Parathyroid adenoma (tissue), 2 donors: ENCODE results near the gene AP3D1.

ENCODE experiments used
- H2AFZ ChIP-seq: fragments of 300-600 bp; sonication (generic); one replicate; pipeline ENCODE4 v1.7.0; 2017; ENCODE audit warnings: antibody characterized with exemption, mild to moderate bottlenecking
- H3K27ac ChIP-seq: fragments of 300-600 bp; sonication (generic); one replicate; pipeline ENCODE4 v1.7.0; 2017
- H3K27me3 ChIP-seq: fragments of 300-600 bp; sonication (generic); one replicate; pipeline ENCODE4 v1.7.0; 2017; ENCODE audit warnings: low read length; ENCODE audit not compliant: control insufficient read depth, insufficient read depth
- H3K36me3 ChIP-seq: fragments of 300-600 bp; sonication (generic); one replicate; pipeline ENCODE4 v1.7.0; 2017; ENCODE audit warnings: low read length; ENCODE audit not compliant: control insufficient read depth, insufficient read depth
- H3K4me1 ChIP-seq: fragments of 300-600 bp; sonication (generic); one replicate; pipeline ENCODE4 v1.7.0; 2017; ENCODE audit warnings: control low read depth
- H3K4me2 ChIP-seq: fragments of 300-600 bp; sonication (generic); one replicate; pipeline ENCODE4 v1.7.0; 2017; ENCODE audit warnings: low read length
- H3K4me3 ChIP-seq: fragments of 300-600 bp; sonication (generic); one replicate; pipeline ENCODE4 v1.7.0; 2017; ENCODE audit warnings: low read depth, low read length
- H3K79me2 ChIP-seq: fragments of 300-600 bp; sonication (generic); one replicate; pipeline ENCODE4 v1.7.0; 2017; ENCODE audit warnings: control low read depth
- H3K9ac ChIP-seq: fragments of 300-600 bp; sonication (generic); one replicate; pipeline ENCODE4 v1.7.0; 2017; ENCODE audit warnings: mild to moderate bottlenecking
- H3K9me3 ChIP-seq: fragments of 300-600 bp; sonication (generic); one replicate; pipeline ENCODE4 v1.7.0; 2017; ENCODE audit warnings: low read length; ENCODE audit not compliant: control insufficient read depth
- TF ChIP-seq, protein P1 (sequence below): fragments of 300-600 bp; sonication (generic); IDR thresholded peaks from one replicate; pipeline ENCODE4 v1.7.0; 2017; ENCODE audit warnings: antibody characterized with exemption, mild to moderate bottlenecking
- donor health status: primary hyperparathyroidism.

The AP3D1 gene

DNA sequence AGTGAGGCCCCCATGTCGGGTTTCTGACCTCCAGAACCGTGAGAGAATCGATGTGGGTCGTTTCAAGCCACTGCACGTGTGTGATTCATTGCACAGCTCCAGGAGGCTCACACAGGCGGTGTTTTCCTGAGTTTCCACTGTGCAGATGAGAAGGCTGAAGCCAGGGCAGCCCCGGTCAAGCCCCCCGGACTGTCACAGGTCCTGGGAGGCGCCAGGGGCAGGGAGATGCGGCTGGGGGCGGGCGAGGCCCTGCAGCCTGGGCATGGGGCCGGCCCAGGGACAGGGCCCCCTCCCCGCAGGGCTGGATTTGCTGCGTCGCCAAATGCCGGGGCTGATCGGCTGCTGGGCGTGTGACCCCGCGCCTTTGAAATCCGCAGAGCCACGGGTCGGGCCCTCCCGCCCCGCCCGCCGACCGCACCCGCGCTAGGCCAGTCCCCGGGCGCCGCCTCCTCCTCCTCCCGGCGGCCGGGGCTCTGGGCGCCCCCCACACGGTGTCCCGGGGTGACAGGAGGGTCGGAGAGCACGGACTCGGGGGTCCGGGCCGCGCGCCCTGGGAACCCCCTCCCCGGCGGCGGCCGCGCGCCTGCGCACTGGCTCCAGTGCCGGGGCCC, 90.4 kb downstream of the AP3D1 start:
- Histone ChIP-seq H3K36me3 (no peaks in the 10 kb centered on the region), H3K9me3 (no peaks in the 10 kb centered on the region), H3K4me1 (peaks cover 30% of the 10 kb centered on the region), H2AFZ (peak overlapping the region; percentile 58), H3K79me2 (no peaks in the 10 kb centered on the region), H3K9ac (peak overlapping the region; percentile 20), H3K27me3 (no peaks in the 10 kb centered on the region), H3K27ac (peak overlapping the region; percentile 90), H3K4me3 (peak overlapping the region; percentile 86), H3K4me2 (peak overlapping the region; percentile 99)
- TF ChIP-seq, protein P1, sequence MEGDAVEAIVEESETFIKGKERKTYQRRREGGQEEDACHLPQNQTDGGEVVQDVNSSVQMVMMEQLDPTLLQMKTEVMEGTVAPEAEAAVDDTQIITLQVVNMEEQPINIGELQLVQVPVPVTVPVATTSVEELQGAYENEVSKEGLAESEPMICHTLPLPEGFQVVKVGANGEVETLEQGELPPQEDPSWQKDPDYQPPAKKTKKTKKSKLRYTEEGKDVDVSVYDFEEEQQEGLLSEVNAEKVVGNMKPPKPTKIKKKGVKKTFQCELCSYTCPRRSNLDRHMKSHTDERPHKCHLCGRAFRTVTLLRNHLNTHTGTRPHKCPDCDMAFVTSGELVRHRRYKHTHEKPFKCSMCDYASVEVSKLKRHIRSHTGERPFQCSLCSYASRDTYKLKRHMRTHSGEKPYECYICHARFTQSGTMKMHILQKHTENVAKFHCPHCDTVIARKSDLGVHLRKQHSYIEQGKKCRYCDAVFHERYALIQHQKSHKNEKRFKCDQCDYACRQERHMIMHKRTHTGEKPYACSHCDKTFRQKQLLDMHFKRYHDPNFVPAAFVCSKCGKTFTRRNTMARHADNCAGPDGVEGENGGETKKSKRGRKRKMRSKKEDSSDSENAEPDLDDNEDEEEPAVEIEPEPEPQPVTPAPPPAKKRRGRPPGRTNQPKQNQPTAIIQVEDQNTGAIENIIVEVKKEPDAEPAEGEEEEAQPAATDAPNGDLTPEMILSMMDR: no peak

DNA sequence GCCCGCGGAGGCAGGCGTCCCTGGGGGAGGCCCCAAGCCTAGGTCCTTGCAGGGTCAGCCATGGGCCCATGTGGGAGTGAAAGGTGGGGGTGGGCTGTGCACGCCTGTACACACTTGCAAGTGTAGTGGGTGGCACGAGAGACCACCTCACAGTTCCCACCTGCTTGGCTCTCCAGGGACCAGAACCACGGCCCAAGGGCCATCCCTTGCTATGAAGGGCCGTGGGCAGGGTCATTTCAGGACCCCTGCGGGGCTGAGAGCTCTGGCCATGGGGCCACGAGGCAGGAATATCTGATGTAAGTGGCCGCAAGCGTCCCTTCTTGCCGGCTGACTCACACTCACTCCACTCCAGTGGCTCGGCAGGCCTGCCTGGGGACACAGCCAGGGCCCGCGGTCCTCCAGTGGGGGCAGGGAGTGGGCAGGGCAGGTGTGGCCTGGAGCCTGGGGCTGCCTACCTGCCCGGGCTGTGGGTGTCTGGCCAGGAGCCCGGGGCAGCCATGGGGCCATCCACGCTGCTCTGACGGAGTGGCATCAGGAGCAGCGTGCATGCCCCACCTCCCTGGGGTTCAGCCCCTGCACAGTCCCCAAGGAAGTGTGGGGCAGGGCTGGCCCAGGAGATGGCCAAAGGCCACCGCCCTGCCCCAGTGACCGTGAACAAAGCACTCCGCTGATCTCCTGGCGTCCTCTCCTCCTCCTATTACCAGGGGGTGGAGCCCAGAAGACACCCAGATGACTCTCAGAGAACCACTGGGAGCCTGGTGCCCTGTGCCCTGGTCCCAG, 91.8 kb downstream of the AP3D1 start:
- Histone ChIP-seq H3K79me2 (peaks cover 3% of the 10 kb centered on the region), H3K36me3 (no peaks in the 10 kb centered on the region), H3K4me1 (peaks cover 37% of the 10 kb centered on the region), H2AFZ (peak overlapping the region; percentile 87), H3K9me3 (no peaks in the 10 kb centered on the region), H3K9ac (peak overlapping the region; percentile 51), H3K4me3 (peak overlapping the region; percentile 86), H3K27ac (peak overlapping the region; percentile 90), H3K4me2 (peak overlapping the region; percentile 99), H3K27me3 (no peaks in the 10 kb centered on the region)
- TF ChIP-seq, protein P1: no peak

DNA sequence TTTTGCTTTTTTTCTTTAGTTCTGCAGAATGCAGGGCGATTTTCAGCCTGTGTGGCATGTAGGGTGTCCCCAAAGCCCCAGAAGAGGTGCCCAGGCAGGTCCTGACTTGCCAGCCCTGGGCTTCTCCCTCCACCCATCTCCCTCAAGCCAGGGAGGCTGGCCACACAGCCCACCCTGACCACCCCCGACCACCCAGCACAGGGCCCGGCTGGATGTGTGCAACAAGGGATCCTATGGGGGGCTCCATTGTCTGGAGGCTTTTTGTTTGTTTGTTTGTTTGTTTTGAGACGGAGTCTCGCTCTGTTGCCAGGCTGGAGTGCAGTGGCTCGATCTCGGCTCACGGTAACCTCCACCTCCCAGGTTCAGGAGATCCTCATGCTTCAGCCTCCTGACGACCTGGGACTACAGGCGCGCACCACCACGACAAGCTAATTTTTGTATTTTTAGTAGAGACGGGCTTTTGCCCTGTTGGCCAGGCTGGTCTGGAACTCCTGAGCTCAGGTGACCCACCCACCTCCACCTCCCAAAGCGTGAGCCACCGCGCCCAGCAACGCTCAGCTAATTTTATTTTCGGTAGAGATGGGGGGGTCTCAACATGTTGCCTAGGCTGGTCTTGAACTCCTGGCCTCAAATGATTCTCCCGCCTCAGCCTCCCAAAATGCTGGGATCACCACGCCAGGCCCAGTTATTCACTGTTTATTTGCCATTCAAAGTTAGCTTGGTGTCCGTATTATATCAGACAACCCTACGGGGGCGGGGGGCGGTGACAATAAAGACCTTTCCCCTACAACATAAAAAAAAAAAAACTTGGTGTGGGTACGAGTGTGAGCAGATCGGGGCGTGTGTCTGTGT, 92.6 kb downstream of the AP3D1 start:
- TF ChIP-seq, protein P1: no peak
- peak overlapping the region; percentile 51 for H3K9ac ChIP-seq
- H3K27me3 ChIP-seq: no peaks in the 10 kb centered on the region
- H3K27ac ChIP-seq: peak overlapping the region; percentile 90
- H3K4me3 ChIP-seq: peak overlapping the region; percentile 86
- H2AFZ ChIP-seq: peak overlapping the region; percentile 87
- peaks cover 3% of the 10 kb centered on the region for H3K79me2 ChIP-seq
- H3K36me3 ChIP-seq: no peaks in the 10 kb centered on the region
- H3K4me2 ChIP-seq: peak overlapping the region; percentile 99
- peaks cover 37% of the 10 kb centered on the region for H3K4me1 ChIP-seq
- H3K9me3 ChIP-seq: no peaks in the 10 kb centered on the region

DNA sequence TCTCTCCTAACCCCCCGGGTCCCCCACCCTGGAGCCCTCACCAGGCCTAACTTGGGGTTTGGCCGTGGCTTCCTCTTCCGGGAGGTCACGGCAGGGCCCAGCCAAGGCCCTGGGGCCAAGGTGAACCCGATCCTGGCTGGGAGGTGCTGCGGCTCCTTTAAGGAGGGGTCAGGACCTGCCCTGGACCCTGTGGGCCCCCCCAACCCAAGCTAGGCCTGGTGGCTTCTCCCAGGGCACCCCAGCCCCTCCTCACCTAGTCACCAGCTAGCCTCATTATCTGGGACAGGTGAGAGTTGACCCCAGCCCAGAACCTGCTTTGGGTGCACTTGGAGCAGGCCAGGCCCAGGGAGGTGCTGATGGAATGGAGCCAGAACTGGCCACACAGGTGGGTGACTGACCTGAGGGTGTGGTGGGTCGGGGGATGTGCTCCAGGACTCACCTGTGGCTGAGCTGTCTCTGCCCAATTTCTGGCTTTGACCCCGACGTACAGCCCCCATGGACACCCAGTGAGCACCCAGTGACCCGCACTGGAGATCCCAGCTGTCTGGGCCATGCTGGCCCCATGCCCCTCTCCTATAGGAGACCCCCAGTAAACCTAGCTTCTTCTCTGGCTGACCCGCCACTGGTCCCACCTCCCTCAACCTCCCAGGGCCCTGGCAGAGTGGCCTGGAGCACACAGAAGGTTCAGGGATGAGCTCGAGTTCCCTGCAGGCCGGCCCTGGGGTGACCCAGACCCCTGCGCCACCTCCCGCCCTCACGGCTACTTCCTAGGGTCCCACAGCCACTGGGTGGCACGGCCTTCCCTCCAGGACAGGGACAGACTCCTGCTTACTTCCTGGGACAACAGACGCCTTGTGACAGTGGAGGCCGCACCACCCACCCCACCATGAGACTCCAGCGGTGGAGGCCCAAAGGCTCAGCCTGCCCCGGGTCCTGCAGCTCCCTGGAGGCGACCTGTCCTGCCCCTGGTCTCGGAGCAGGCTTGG, 93.6 kb downstream of the AP3D1 start:
- TF ChIP-seq, protein P1: no peak
- Histone ChIP-seq H3K27me3 (no peaks in the 10 kb centered on the region), H3K4me3 (no peak overlapping the region), H3K36me3 (no peaks in the 10 kb centered on the region), H3K4me2 (no peak overlapping the region), H3K9me3 (no peaks in the 10 kb centered on the region), H3K4me1 (peaks cover 37% of the 10 kb centered on the region), H2AFZ (no peak overlapping the region), H3K27ac (peak overlapping the region; percentile 90), H3K79me2 (peaks cover 3% of the 10 kb centered on the region), H3K9ac (no peak overlapping the region)
